MCF 10A (cell line): ENCODE measurements around the gene ST6GALNAC4. TPM values are rescaled to one million over a fixed set of nuclear protein-coding genes. Genes with fewer than 3 reads are reported as not detected.

Experiments
- BruUV-seq: library from RNA; stranded (reverse); fragments of 400-500 nt; replicated peaks from 2 replicates; lab custom pipeline; 2021; lab: Mats Ljungman, UMichigan
- CTCF ChIA-PET: fragments of 300-600 bp; sonication (Branson Sonifier 250); formaldehyde crosslinking; extraction: SDS; loops from one replicate; lab custom pipeline; 2021; ENCODE audit warnings: antibody characterized with exemption, inconsistent platforms; lab: Yijun Ruan, JAX
- POLR2A ChIA-PET: fragments of 300-600, 350-650 bp; sonication (Branson Sonifier 250); formaldehyde crosslinking; extraction: SDS; loops from one replicate; lab custom pipeline; 2020; ENCODE audit warnings: antibody characterized with exemption, inconsistent platforms; lab: Yijun Ruan, JAX
- DNase-seq: peaks from one replicate; pipeline ENCODE4 v3.0.0-alpha.2; 2018; ENCODE audit not compliant: unreplicated experiment
- H3K27ac Mint-ChIP-seq: one replicate; pipeline ENCODE4 v1.8.0; 2022; ENCODE audit warnings: mild to moderate bottlenecking, low read depth, mixed read lengths; ENCODE audit not compliant: unreplicated experiment
- H3K27me3 Mint-ChIP-seq: one replicate; pipeline ENCODE4 v1.8.0; 2022; ENCODE audit warnings: mixed read lengths; ENCODE audit not compliant: insufficient read depth, unreplicated experiment
- H3K36me3 Mint-ChIP-seq: one replicate; pipeline ENCODE4 v1.8.0; 2022; ENCODE audit warnings: mild to moderate bottlenecking, moderate library complexity, mixed read lengths; ENCODE audit not compliant: insufficient read depth, unreplicated experiment
- H3K4me1 Mint-ChIP-seq: one replicate; pipeline ENCODE4 v1.8.0; 2022; ENCODE audit warnings: mixed read lengths; ENCODE audit not compliant: insufficient read depth, unreplicated experiment
- H3K4me3 Mint-ChIP-seq: one replicate; pipeline ENCODE4 v1.8.0; 2022; ENCODE audit warnings: mild to moderate bottlenecking, moderate library complexity, mixed read lengths; ENCODE audit not compliant: unreplicated experiment
- H3K9me3 Mint-ChIP-seq: one replicate; pipeline ENCODE4 v1.8.0; 2022; ENCODE audit warnings: mixed read lengths; ENCODE audit not compliant: unreplicated experiment
- CTCF ChIP-seq: fragments of 200-600 bp; IDR thresholded peaks from one replicate; pipeline ENCODE4 v1.8.0; 2022; ENCODE audit warnings: antibody characterized with exemption, mild to moderate bottlenecking; ENCODE audit not compliant: unreplicated experiment
- intact Hi-C: fragments of 100-400 bp; cut with micrococcal nuclease; formaldehyde crosslinking; loops from 2 replicates; pipeline ENCODE4 v1.14.1; 2022
- total RNA-seq: library from RNA; stranded (reverse); gene quantifications from 2 replicates; pipeline ENCODE4 v1.2.3, GENCODE V29; 2022

The ST6GALNAC4 gene
- total RNA-seq, 1 experiment from 2014 or later: 39.5 TPM

- no peak for TF ChIP-seq CTCF
- no peak overlapping the region for H3K27ac Mint-ChIP-seq
- POLR2A ChIA-PET: no interaction called here
These were observed 4.5 kb downstream of the ST6GALNAC4 start for GRCh38 chr9:127912296-127912695.

GRCh38 chr9:127910613-127911205, 6.1 kb downstream of the ST6GALNAC4 start:
- no peaks in the 10 kb centered on the region for H3K9me3 Mint-ChIP-seq
- no TSS peak for BruUV-seq
- no peaks in the 10 kb centered on the region for H3K27me3 Mint-ChIP-seq
- H3K4me1 Mint-ChIP-seq: peaks cover 8% of the 10 kb centered on the region
- POLR2A ChIA-PET: interaction anchor here (0.6 to 1.2 kb wide), 4 partner anchors 9 to 1098 kb away, joined by 3 read pairs; no protein-coding TSS in a partner anchor
- peak; percentile 39 for DNase-seq
- peak; percentile 31 for TF ChIP-seq CTCF
- H3K36me3 Mint-ChIP-seq: peaks cover 16% of the 10 kb centered on the region
- peak overlapping the region; percentile 68 for H3K27ac Mint-ChIP-seq
- intact Hi-C loops: no loop called here
- CTCF ChIA-PET: interaction anchor here (0.6 to 1.1 kb wide), 4 partner anchors 11 to 286 kb away, joined by 3 to 4 read pairs (median 3); partner anchors contain the start of gene ST6GALNAC6
- no peak overlapping the region for H3K4me3 Mint-ChIP-seq

More at GRCh38 chr9:127912296-127912695, 4.5 kb downstream of the ST6GALNAC4 start:
- CTCF ChIA-PET: interaction anchor here (0.8 to 1.1 kb wide), 2 partner anchors 9 to 42 kb away, joined by 3 read pairs; no protein-coding TSS in a partner anchor
- DNase-seq: no peak
- no peaks in the 10 kb centered on the region for H3K27me3 Mint-ChIP-seq
- no peak overlapping the region for H3K4me3 Mint-ChIP-seq
- intact Hi-C loops: no loop called here
- H3K4me1 Mint-ChIP-seq: peaks cover 8% of the 10 kb centered on the region
- no TSS peak for BruUV-seq
- peaks cover 16% of the 10 kb centered on the region for H3K36me3 Mint-ChIP-seq
- no peaks in the 10 kb centered on the region for H3K9me3 Mint-ChIP-seq

DNA sequence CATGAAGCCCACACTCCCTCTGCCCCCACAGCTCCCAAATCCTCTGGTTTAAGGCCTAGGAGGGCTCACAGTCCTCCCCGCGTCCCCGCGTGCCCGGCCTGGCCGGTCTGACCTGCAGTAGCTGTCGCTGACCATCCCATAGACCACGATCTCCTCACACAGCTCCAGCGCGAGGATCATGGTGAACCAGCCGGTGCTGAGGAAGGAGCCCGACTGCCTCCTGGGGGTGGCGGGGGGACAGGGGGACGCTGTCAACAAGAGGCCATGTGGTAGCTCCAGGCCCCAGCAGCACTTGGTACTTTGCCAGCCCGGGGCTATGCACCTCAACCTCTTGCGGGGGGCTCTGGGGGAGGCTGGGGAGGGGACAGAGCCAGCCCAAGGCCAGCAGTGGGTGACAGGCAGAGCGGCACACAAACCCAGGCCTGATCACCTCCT, 7.0 kb downstream of the ST6GALNAC4 start:
- CTCF ChIA-PET: interaction anchor here (0.7 to 1.1 kb wide), 6 partner anchors 10 to 169 kb away, joined by 3 to 4 read pairs (median 4); partner anchors contain the start of gene ST6GALNAC6
- no peaks in the 10 kb centered on the region for H3K9me3 Mint-ChIP-seq

More for the DNA sequence above, 7.0 kb downstream of the ST6GALNAC4 start:
- TF ChIP-seq CTCF: no peak
- no peak for DNase-seq
- H3K27me3 Mint-ChIP-seq: no peaks in the 10 kb centered on the region
- peaks cover 21% of the 10 kb centered on the region for H3K36me3 Mint-ChIP-seq
- intact Hi-C loops: no loop called here
- BruUV-seq: no TSS peak
- no peak overlapping the region for H3K4me3 Mint-ChIP-seq
- H3K27ac Mint-ChIP-seq: no peak overlapping the region
- POLR2A ChIA-PET: interaction anchor here (0.6 to 1.2 kb wide), 3 partner anchors 10 to 298 kb away, joined by 3 read pairs; partner anchors contain the start of gene STXBP1
- peaks cover 8% of the 10 kb centered on the region for H3K4me1 Mint-ChIP-seq
